Neural progenitor cell (in vitro differentiated cells): Measurements from ENCODE around the gene INTS6.

ENCODE experiments used
- CTCF ChIP-seq: fragments of 200-600 bp; sonication (generic); IDR thresholded peaks from 2 replicates; pipeline ENCODE4 v1.5.1; 2017; ENCODE audit warnings: antibody characterized with exemption, mild to moderate bottlenecking
- EZH2 ChIP-seq: fragments of 200-600 bp; sonication (generic); IDR thresholded peaks from 2 replicates; pipeline ENCODE4 v1.6.1; 2017; ENCODE audit warnings: antibody characterized with exemption, mild to moderate bottlenecking, moderate library complexity

DNA sequence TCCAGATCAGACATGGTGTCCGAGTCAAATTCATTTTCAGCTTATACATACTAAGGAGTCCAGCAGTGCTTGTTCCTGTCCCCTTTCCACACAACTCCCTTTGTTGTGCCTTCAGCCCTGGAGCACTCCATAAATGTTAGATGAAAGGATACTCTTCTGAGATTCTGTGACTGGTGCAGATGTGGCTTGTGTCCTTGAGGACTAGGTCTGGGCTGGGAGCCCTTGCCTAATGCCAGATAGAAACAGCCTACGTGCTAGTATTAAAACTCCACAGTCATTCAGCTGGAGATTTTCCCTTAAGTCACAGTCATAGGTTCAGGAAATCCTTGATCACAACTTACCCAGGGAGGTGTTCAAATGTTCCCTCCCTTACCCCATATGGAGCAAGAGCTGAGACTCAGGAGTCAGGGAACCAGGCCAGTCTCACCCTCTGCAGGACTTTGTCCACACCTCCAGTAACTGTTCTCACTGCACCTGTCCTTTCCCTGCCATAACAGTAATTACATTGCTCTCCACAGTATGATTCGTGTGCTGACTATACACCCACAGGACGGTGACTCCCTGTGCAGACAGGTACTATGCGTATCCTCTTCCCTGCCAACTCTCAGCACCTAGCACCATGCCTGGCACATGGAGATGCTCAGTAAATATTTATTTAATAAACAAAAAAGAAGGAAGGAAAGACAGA lies 128.9 kb downstream of the INTS6 start:
- TF ChIP-seq CTCF (no peak), EZH2 (no peak)
